Large intestine (tissue), 3 donors: ENCODE data around the gene RIC3. TPM values are rescaled to one million over a fixed set of nuclear protein-coding genes. Genes with fewer than 3 reads are reported as not detected.

ENCODE experiments used
- DNase-seq, 2 donors: peaks; one replicate each; pipeline versions ENCODE4 v3.0.0 to v3.0.0-alpha.2; 2013
- H3K27ac ChIP-seq: one replicate; pipeline ENCODE4 v1.5.1; 2013; ENCODE audit warnings: low read length
- H3K27me3 ChIP-seq: 2 replicates; pipeline ENCODE4 v1.6.1; 2013; ENCODE audit warnings: low read length; ENCODE audit not compliant: control insufficient read depth, insufficient read depth
- H3K36me3 ChIP-seq: 2 replicates; pipeline ENCODE4 v1.6.1; 2013; ENCODE audit warnings: low read length; ENCODE audit not compliant: control insufficient read depth, insufficient read depth
- H3K4me1 ChIP-seq: one replicate; pipeline ENCODE4 v1.6.1; 2013; ENCODE audit warnings: low read length; ENCODE audit not compliant: control insufficient read depth, insufficient read depth
- H3K4me3 ChIP-seq: one replicate; pipeline ENCODE4 v1.5.1; 2013; ENCODE audit warnings: low read length
- H3K9me3 ChIP-seq: one replicate; pipeline ENCODE4 v1.6.1; 2013; ENCODE audit warnings: mild to moderate bottlenecking, low read depth, low read length, moderate library complexity; ENCODE audit not compliant: control insufficient read depth
- WGBS: methylation state at CpG from one replicate; pipeline ENCODE4 v1.1.5; 2013; ENCODE audit warnings: low lambda C conversion rate; ENCODE audit not compliant: insufficient coverage; 5-methylcytosine and 5-hydroxymethylcytosine counted together
- polyA plus RNA-seq: library from polyadenylated mRNA; unstranded; fragments of 120-200 nt; gene quantifications from one replicate; pipeline ENCODE4 v1.2.1, GENCODE V29; 2013

RIC3 gene
- polyA plus RNA-seq, 1 donor = 9.0 TPM

DNA sequence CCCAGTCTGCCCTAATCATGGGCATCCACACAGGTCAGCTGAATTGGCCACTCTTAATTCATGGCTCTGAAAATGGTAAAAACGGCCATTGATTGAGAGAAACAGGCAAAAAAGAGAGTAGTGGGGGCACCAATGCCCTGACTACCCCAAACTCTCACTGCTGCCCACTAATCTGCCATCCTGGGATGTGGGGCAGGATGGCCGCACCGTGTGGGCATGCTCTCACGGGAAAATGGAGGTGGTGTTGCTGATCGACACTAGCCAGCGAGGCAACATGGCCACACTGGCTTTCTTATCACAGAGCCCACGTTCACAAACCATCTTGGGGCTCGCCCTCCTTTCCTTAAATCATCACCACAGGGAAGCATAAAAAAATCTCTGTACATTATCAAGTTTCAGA lies 99.1 kb downstream of the RIC3 start:
- no peak for DNase-seq
- Histone ChIP-seq H3K27ac (no peak overlapping the region), H3K4me1 (peaks cover 6% of the 10 kb centered on the region), H3K9me3 (no peaks in the 10 kb centered on the region), H3K27me3 (peaks cover 8% of the 10 kb centered on the region), H3K36me3 (no peaks in the 10 kb centered on the region), H3K4me3 (no peak overlapping the region)
- WGBS = no CpG with 5 or more reads among the region's 8 CpGs

DNA sequence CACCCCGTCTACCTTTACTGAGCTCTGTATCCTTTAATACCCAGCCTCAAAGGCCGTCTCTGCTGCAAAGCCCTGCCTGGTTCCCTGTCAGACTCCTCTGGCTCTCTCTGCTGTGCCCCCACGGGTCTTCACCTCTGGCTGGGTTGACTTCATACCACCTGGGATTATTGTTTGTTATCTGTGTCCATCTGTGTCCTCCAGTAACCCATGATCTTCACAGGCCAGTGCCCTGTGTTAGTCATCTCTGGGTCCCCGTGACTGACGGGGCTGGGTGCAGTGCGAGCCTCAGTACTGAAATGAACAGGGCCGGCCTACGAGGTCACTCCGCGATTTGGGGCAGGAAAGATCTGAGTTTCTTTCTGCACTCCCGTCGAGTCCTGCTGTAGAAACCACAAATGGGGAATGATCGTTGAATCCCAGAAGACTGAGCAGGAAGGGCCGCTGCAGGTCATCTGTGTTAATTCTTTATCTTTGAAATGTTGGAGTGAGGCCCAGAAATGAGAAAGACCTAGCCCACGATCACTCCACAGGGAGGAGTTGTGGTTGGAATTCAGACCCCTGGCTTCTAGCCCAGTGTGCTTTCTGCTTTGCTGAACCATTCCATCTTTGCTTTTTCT lies 100.1 kb downstream of the RIC3 start:
- DNase-seq = peak; percentile 43 to 61
- H3K4me3 ChIP-seq = no peak overlapping the region
- peaks cover 8% of the 10 kb centered on the region for H3K27me3 ChIP-seq
- WGBS = no CpG with 5 or more reads among the region's 15 CpGs
- no peaks in the 10 kb centered on the region for H3K36me3 ChIP-seq
- peaks cover 6% of the 10 kb centered on the region for H3K4me1 ChIP-seq
- H3K9me3 ChIP-seq = no peaks in the 10 kb centered on the region
- H3K27ac ChIP-seq = peak overlapping the region; percentile 58

DNA sequence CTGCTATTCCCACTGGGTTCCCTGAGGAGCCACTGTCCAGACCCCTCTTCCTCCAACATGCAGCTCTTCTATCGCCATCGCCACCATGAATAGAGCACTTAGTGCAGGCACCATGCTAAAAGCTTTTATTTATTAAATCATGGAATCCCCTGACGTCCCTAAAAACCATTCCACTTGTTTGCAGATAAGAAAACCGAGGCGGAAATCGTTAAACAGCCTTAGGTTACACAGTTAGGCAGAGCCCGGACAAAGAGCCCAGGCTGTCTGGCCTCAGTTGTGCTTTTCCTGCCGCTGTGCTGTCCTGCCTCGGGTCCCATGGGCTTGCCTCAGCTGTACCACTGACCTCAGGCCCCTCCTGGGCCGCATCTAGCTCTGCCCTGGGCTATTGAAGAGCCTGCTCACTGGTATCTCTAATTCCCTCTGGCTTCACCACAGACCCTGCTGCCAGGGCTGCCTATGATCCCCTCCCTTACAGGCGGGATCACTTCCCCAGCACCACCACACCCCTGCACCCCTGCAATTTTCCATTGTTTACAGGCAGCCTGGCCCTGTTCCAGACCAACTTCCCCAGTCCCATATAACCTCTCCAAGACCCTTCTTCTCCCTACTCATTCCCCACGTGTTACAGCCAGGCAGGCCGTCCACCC lies 100.8 kb downstream of the RIC3 start:
- Histone ChIP-seq H3K4me1 (peaks cover 6% of the 10 kb centered on the region), H3K9me3 (no peaks in the 10 kb centered on the region), H3K4me3 (no peak overlapping the region), H3K27me3 (peaks cover 4% of the 10 kb centered on the region), H3K27ac (peak overlapping the region; percentile 58), H3K36me3 (no peaks in the 10 kb centered on the region)
- no peak for DNase-seq
- WGBS = 83% methylated on average over 2 of the region's 13 CpGs

- peaks cover 6% of the 10 kb centered on the region for H3K4me1 ChIP-seq
- H3K4me3 ChIP-seq = no peak overlapping the region
- DNase-seq = no peak
- H3K27me3 ChIP-seq = peaks cover 2% of the 10 kb centered on the region
- no peaks in the 10 kb centered on the region for H3K36me3 ChIP-seq
- H3K9me3 ChIP-seq = no peaks in the 10 kb centered on the region
- no peak overlapping the region for H3K27ac ChIP-seq
- WGBS = 74% methylated on average over 2 of the region's 4 CpGs
Observed at GRCh38 chr11:8067567-8067928, 101.3 kb downstream of the RIC3 start.

- WGBS = 100% methylated on average over 1 of the region's 10 CpGs
- H3K27ac ChIP-seq = no peak overlapping the region
- H3K27me3 ChIP-seq = peaks cover 2% of the 10 kb centered on the region
- no peak overlapping the region for H3K4me3 ChIP-seq
- H3K9me3 ChIP-seq = no peaks in the 10 kb centered on the region
- no peak for DNase-seq
- H3K36me3 ChIP-seq = no peaks in the 10 kb centered on the region
- H3K4me1 ChIP-seq = peaks cover 6% of the 10 kb centered on the region
Observed at GRCh38 chr11:8066911-8067455, 101.8 kb downstream of the RIC3 start.

DNA sequence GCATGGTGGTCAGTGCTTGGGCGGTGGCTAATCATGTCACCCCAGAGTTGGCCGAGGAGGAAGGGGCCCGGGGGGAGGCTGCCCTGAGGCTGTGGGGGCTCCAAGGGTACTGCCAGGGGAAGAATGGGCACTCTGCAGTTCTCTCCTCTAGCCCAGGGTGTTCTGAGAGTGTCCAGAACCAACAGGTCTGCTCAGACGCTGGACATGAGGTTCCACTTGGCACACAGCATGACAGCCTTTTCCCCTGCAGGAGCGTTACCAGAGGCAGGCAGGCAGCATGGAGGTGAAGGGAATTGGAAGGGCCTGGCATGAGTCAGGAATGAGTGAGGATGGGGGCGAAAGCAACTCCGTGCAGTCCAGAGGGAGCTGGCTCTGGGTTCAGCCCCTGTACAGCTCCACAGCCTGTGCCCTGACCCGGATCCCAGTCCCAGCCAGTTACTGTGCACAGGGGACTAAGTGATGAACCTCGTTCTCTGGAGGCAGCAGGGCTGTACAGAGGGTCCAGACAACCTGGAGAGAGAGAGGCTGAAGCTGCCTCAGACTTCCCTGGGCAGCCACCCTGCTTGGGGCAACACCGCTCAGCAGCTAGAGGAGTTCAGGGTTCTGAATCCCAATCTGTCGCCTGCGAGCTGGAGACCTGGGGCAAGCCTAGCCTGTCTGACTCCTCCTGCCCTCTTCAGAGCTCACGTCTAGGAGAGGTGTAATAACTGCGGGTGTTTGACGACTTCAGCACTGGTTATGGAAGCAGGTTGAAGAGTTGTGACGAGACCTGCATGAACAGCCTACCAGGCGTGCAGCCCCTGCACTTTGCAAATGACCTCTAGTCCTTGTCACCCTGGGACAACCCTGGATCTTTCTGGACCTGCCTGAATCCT lies 102.6 kb downstream of the RIC3 start:
- WGBS = no CpG with 5 or more reads among the region's 17 CpGs
- Histone ChIP-seq H3K4me1 (peaks cover 6% of the 10 kb centered on the region), H3K27ac (no peak overlapping the region)

DNA sequence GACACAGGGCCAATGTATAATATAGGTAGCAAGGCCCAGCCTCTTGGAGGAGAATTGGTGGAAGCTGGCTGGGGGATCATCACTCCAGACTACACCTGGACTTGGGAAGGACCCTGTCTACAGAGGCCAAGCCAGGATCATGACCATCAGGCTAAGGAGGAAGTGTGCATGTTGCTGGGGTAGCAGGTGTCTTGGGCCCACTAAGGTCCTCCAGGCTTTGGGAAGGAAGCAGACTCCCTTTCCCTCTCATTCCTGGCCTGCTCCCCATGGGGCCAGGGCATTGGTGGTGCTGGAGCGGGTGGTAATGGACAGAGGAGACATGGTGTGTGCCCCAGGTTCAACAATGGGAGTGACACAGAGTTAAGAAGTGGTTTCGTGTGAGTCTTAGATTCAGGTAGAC lies 103.8 kb downstream of the RIC3 start:
- DNase-seq = no peak
- Histone ChIP-seq H3K9me3 (no peaks in the 10 kb centered on the region), H3K4me1 (peaks cover 6% of the 10 kb centered on the region), H3K36me3 (no peaks in the 10 kb centered on the region), H3K27ac (no peak overlapping the region), H3K27me3 (no peaks in the 10 kb centered on the region), H3K4me3 (no peak overlapping the region)
- no CpG with 5 or more reads among the region's 2 CpGs for WGBS

More for the DNA sequence above, 102.6 kb downstream of the RIC3 start:
- H3K4me3 ChIP-seq = no peak overlapping the region
- no peak for DNase-seq
- H3K36me3 ChIP-seq = no peaks in the 10 kb centered on the region
- peaks cover 2% of the 10 kb centered on the region for H3K27me3 ChIP-seq
- H3K9me3 ChIP-seq = no peaks in the 10 kb centered on the region

- Histone ChIP-seq H3K36me3 (no peaks in the 10 kb centered on the region), H3K4me3 (no peak overlapping the region), H3K27ac (no peak overlapping the region), H3K9me3 (no peaks in the 10 kb centered on the region), H3K27me3 (no peaks in the 10 kb centered on the region), H3K4me1 (peaks cover 3% of the 10 kb centered on the region)
- WGBS = no CpG with 5 or more reads among the region's 7 CpGs
- no peak for DNase-seq
Observed at GRCh38 chr11:8063324-8063723, 105.5 kb downstream of the RIC3 start.

GRCh38 chr11:8062781-8063257 lies 106.0 kb downstream of the RIC3 start:
- H3K27ac ChIP-seq = peak overlapping the region; percentile 15
- DNase-seq = no peak

More at GRCh38 chr11:8062781-8063257, 106.0 kb downstream of the RIC3 start:
- H3K36me3 ChIP-seq = no peaks in the 10 kb centered on the region
- H3K9me3 ChIP-seq = no peaks in the 10 kb centered on the region
- no CpG with 5 or more reads among the region's 13 CpGs for WGBS
- no peak overlapping the region for H3K4me3 ChIP-seq
- H3K4me1 ChIP-seq = peaks cover 3% of the 10 kb centered on the region
- no peaks in the 10 kb centered on the region for H3K27me3 ChIP-seq
